ENCODE results near the gene CLCN6. TPM values are rescaled to one million over a fixed set of nuclear protein-coding genes. Genes with fewer than 3 reads are reported as not detected.

The CLCN6 gene
- total and polyA plus RNA-seq, 2 of the 13 experiments (the other 11 are each of a cell fraction or from before 2014, with no cell fraction given) = 14.9 to 19.3 TPM

DNA sequence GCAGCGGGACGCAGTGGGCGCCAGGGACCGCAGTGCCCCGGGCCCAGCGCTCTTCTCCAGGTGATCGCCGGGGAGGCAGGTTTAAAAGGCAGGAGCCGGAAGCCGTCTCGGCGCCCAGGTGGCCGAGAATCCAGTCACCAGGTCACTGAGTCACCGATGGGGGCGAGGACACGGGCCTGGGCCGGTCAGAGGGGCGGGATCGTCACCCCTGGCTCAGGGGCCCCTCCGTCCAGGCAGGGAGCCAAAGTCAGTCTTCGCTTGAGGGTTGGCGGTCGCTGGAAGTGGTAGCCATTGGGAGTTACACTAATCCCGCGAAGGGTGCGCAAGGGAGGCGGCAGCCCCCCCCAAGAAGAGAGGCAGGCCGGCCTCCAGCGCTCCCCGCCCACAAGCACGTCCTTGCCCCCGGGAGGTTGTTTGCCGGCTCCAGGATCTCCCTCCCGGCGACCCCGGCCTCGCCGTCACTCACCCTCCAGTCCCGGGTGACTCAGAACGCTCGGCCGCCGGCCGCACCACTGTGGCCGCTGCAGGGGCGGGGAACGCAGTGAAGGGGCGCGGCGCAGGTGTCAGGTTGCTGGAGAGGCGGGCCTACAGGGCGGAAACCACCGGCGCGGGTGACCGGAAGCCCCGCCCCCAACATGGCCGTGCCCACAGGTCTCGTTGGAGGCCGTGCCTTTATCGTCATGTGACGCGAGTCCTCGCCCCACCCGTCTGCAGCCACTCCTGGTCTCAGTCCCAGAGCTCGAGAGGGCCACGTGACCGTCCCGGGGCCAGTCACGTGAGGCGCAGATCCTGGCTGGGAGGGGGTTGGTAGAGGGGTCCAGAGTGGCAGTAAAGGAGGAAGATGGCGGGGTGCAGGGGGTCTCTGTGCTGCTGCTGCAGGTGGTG is at the start of gene CLCN6, which contains the start of gene MTHFR (continued):
- TF ChIP-seq, protein P1, sequence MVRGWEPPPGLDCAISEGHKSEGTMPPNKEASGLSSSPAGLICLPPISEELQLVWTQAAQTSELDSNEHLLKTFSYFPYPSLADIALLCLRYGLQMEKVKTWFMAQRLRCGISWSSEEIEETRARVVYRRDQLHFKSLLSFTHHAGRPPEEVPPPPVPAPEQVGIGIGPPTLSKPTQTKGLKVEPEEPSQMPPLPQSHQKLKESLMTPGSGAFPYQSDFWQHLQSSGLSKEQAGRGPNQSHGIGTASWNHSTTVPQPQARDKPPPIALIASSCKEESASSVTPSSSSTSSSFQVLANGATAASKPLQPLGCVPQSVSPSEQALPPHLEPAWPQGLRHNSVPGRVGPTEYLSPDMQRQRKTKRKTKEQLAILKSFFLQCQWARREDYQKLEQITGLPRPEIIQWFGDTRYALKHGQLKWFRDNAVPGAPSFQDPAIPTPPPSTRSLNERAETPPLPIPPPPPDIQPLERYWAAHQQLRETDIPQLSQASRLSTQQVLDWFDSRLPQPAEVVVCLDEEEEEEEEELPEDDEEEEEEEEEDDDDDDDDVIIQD (CRISPR knock-in tag; IDR thresholded peaks at IDR 0.05; ENCODE audit: low read depth) = no peak
- TF ChIP-seq, protein P2, sequence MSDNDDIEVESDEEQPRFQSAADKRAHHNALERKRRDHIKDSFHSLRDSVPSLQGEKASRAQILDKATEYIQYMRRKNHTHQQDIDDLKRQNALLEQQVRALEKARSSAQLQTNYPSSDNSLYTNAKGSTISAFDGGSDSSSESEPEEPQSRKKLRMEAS (IDR thresholded peaks at IDR 0.05) = peak; percentile 90
- TF ChIP-seq ZBTB42 (CRISPR knock-in tag; IDR thresholded peaks at IDR 0.05) = no peak
- TF ChIP-seq, protein P3, sequence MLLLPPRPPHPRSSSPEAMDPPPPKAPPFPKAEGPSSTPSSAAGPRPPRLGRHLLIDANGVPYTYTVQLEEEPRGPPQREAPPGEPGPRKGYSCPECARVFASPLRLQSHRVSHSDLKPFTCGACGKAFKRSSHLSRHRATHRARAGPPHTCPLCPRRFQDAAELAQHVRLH (CRISPR knock-in tag; IDR thresholded peaks at IDR 0.05; ENCODE audit: borderline replicate concordance, low read depth) = peak; percentile 39; the same call in 1 of the 2 replicates
- TF ChIP-seq HNRNPH1 (optimal IDR thresholded peaks at IDR 0.05; ENCODE audit: low read depth, low read length) = no peak
- TF ChIP-seq KAT7 (CRISPR knock-in tag; IDR thresholded peaks at IDR 0.05; ENCODE audit: borderline replicate concordance) = no peak; the same call in 1 of the 2 replicates
- TF ChIP-seq, protein P4, sequence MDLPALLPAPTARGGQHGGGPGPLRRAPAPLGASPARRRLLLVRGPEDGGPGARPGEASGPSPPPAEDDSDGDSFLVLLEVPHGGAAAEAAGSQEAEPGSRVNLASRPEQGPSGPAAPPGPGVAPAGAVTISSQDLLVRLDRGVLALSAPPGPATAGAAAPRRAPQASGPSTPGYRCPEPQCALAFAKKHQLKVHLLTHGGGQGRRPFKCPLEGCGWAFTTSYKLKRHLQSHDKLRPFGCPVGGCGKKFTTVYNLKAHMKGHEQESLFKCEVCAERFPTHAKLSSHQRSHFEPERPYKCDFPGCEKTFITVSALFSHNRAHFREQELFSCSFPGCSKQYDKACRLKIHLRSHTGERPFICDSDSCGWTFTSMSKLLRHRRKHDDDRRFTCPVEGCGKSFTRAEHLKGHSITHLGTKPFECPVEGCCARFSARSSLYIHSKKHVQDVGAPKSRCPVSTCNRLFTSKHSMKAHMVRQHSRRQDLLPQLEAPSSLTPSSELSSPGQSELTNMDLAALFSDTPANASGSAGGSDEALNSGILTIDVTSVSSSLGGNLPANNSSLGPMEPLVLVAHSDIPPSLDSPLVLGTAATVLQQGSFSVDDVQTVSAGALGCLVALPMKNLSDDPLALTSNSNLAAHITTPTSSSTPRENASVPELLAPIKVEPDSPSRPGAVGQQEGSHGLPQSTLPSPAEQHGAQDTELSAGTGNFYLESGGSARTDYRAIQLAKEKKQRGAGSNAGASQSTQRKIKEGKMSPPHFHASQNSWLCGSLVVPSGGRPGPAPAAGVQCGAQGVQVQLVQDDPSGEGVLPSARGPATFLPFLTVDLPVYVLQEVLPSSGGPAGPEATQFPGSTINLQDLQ (CRISPR knock-in tag; IDR thresholded peaks at IDR 0.05) = no peak; the same call in 1 of the 2 replicates
- TF ChIP-seq ZNF354B (CRISPR knock-in tag; IDR thresholded peaks at IDR 0.05) = no peak
- TF ChIP-seq ZNF703 (CRISPR knock-in tag; IDR thresholded peaks at IDR 0.05; ENCODE audit: borderline replicate concordance) = peak; percentile 98; the same call in 1 of the 2 replicates
- TF ChIP-seq ZNF557 (CRISPR knock-in tag; IDR thresholded peaks at IDR 0.05) = peak; percentile 71; the same call in 1 of the 2 replicates
- TF ChIP-seq, protein P5, sequence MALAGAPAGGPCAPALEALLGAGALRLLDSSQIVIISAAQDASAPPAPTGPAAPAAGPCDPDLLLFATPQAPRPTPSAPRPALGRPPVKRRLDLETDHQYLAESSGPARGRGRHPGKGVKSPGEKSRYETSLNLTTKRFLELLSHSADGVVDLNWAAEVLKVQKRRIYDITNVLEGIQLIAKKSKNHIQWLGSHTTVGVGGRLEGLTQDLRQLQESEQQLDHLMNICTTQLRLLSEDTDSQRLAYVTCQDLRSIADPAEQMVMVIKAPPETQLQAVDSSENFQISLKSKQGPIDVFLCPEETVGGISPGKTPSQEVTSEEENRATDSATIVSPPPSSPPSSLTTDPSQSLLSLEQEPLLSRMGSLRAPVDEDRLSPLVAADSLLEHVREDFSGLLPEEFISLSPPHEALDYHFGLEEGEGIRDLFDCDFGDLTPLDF (CRISPR knock-in tag; IDR thresholded peaks at IDR 0.05) = peak; percentile 75
- TF ChIP-seq, protein P6, sequence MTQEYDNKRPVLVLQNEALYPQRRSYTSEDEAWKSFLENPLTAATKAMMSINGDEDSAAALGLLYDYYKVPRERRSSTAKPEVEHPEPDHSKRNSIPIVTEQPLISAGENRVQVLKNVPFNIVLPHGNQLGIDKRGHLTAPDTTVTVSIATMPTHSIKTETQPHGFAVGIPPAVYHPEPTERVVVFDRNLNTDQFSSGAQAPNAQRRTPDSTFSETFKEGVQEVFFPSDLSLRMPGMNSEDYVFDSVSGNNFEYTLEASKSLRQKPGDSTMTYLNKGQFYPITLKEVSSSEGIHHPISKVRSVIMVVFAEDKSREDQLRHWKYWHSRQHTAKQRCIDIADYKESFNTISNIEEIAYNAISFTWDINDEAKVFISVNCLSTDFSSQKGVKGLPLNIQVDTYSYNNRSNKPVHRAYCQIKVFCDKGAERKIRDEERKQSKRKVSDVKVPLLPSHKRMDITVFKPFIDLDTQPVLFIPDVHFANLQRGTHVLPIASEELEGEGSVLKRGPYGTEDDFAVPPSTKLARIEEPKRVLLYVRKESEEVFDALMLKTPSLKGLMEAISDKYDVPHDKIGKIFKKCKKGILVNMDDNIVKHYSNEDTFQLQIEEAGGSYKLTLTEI (CRISPR knock-in tag; conservative IDR thresholded peaks at IDR 0.05) = no peak
- TF ChIP-seq, protein P7, sequence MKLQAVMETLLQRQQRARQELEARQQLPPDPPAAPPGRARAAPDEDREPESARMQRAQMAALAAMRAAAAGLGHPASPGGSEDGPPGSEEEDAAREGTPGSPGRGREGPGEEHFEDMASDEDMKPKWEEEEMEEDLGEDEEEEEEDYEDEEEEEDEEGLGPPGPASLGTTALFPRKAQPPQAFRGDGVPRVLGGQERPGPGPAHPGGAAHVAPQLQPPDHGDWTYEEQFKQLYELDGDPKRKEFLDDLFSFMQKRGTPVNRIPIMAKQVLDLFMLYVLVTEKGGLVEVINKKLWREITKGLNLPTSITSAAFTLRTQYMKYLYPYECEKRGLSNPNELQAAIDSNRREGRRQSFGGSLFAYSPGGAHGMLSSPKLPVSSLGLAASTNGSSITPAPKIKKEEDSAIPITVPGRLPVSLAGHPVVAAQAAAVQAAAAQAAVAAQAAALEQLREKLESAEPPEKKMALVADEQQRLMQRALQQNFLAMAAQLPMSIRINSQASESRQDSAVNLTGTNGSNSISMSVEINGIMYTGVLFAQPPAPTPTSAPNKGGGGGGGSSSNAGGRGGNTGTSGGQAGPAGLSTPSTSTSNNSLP (IDR thresholded peaks at IDR 0.05; ENCODE audit: low read depth, low read length) = no peak
- no peak for TF ChIP-seq CHD4 (IDR thresholded peaks at IDR 0.05; ENCODE audit: borderline replicate concordance, low read length)
- TF ChIP-seq ZFAT (CRISPR knock-in tag; conservative IDR thresholded peaks at IDR 0.05) = no peak
- 0 out of 2 replicates have a peak, but pooled peaks have one; percentile 33 for TF ChIP-seq ZNF12 (CRISPR knock-in tag; IDR thresholded peaks at IDR 0.05)
- TF ChIP-seq, protein P8, sequence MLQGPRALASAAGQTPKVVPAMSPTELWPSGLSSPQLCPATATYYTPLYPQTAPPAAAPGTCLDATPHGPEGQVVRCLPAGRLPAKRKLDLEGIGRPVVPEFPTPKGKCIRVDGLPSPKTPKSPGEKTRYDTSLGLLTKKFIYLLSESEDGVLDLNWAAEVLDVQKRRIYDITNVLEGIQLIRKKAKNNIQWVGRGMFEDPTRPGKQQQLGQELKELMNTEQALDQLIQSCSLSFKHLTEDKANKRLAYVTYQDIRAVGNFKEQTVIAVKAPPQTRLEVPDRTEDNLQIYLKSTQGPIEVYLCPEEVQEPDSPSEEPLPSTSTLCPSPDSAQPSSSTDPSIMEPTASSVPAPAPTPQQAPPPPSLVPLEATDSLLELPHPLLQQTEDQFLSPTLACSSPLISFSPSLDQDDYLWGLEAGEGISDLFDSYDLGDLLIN (CRISPR knock-in tag; IDR thresholded peaks at IDR 0.05; ENCODE audit: borderline replicate concordance) = no peak

All from HepG2 (cell line).